Renal pelvis (tissue), 12 donors: ENCODE data around the gene MATN4. TPM values are rescaled to one million over a fixed set of nuclear protein-coding genes. Genes with fewer than 3 reads are reported as not detected.
A peak's percentile ranks its signal among the peaks of the same experiment; 100 is the strongest.
"Not testable (repeated sequence)": the region's sequence is repeated elsewhere in the genome, so short reads cannot be mapped to it uniquely, and the experiment has no call there.

Experiments
- DNase-seq: peaks from one replicate; pipeline ENCODE4 v3.0.0-alpha.2; 2013
- long read RNA-seq, 16 experiments: transcript quantifications; one replicate each; lab custom pipeline, GENCODE V29; 2026
- polyA plus RNA-seq, 3 donors: library from polyadenylated mRNA; unstranded; fragments of 120-200 nt; gene quantifications; one replicate each; pipeline ENCODE4 v1.2.1, GENCODE V29; 2013; ENCODE audit not compliant: insufficient read length in 3 of 3

The MATN4 gene
- under 1 TPM; 0.21 to 0.43 (median 0.34) TPM for polyA plus RNA-seq
- long read RNA-seq, donor 1: 0 reads
- long read RNA-seq, donor 2, partial matches to known transcripts: 0 of 1 reads
- long read RNA-seq, donor 2, other reads (novel, unspliced or antisense): 0 of 1 reads
- long read RNA-seq, donor 3: 0 reads
- long read RNA-seq, donor 4: 0 reads
- long read RNA-seq, donor 5: 0 reads
- long read RNA-seq, donor 6: 0 reads
- long read RNA-seq, donor 7: 0 reads
- long read RNA-seq, donor 8: 0 reads
- long read RNA-seq, donor 9: 0 reads
- long read RNA-seq, donor 10: 0 reads
- long read RNA-seq, donor 11: 0 reads
- long read RNA-seq, donor 12: 0 reads
- long read RNA-seq, donor 13: 0 reads
- long read RNA-seq, donor 14: 0 reads
- long read RNA-seq, donor 15: 0 reads
- long read RNA-seq, donor 16: 0 reads

DNA sequence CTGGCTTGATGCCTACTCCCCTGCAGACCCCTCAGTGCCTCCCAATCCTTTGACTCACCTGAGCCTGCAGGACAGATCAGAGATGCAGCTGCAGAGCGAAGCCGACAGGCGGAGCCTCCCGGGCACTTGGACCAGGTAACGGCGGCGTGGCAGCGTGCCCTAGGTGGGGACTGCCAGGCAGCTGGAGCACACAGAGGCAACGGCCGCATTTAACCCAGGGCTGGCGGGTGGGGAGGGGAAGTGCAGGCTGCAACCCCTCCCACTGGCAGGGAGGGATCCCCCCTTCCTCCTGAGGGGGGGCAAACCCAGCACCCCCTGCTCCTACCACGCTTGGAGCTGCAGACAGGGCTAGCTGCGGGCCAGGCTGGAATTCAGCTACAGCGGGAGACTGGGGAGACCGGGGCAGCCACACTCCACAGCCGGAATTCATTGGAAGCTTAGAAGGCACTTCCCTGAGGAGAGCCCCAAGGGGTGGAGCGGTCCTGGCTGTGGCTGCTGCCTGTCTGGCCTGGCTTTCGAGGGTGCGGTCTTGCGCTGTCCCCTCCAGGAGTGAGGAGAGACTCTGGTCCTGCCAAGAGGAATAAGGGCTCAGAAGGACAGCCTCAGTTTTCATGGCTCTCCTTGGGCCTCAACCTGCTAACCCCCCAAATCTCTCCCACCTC is at the start of gene MATN4:
Gene MATN4 (minus strand): TSS at position 183 of the 662 bp plus-strand sequence. CDS start 2,717 bp downstream, outside the sequence.
- no peak for DNase-seq

GRCh38 chr20:45355209-45356084 is 47.3 kb upstream of the MATN4 start:
- DNase-seq: no peak

- DNase-seq: no peak
Measured at GRCh38 chr20:45354423-45355208, 46.5 kb upstream of the MATN4 start.

GRCh38 chr20:45353746-45354145 is 45.6 kb upstream of the MATN4 start:
- no peak for DNase-seq

DNA sequence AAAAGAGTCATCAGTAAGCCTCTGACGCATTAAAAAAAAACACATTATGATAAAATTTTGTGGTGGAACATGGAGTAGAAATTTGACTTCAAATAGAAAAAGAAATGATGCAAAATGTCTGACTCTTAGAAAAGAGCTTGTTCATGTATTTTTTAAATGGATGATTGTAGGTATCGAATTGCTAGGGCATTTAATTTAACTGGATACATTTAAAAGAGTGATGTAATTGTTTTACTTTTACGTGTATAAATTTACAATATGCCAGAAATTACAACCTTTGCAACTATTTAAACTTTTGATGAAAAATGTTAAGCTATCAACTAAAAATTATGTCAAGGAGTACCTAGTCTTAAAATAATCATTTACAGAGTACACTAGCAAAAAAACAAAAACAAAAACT is 44.6 kb upstream of the MATN4 start:
- DNase-seq: no peak

DNA sequence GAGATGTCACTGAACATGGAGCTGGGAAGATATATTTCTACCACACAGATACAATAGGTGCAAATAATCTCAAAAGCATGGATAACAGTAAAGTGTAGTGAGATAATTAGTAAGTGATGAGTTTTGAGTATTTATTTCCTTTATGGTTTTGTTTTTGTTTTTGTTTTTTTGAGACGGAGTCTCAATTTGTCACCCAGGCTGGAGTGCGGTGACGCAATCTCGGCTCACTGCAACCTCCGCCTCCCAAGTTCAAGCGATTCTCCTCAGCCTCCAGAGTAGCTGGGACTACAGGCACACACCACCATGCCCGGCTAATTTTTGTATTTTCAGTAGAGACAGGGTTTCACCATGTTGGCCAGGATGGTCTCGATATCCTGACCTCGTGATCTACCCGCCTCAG is 42.7 kb upstream of the MATN4 start:
- not testable (repeated sequence) for DNase-seq

GRCh38 chr20:45350217-45350616 is 42.1 kb upstream of the MATN4 start:
- no peak for DNase-seq

DNA sequence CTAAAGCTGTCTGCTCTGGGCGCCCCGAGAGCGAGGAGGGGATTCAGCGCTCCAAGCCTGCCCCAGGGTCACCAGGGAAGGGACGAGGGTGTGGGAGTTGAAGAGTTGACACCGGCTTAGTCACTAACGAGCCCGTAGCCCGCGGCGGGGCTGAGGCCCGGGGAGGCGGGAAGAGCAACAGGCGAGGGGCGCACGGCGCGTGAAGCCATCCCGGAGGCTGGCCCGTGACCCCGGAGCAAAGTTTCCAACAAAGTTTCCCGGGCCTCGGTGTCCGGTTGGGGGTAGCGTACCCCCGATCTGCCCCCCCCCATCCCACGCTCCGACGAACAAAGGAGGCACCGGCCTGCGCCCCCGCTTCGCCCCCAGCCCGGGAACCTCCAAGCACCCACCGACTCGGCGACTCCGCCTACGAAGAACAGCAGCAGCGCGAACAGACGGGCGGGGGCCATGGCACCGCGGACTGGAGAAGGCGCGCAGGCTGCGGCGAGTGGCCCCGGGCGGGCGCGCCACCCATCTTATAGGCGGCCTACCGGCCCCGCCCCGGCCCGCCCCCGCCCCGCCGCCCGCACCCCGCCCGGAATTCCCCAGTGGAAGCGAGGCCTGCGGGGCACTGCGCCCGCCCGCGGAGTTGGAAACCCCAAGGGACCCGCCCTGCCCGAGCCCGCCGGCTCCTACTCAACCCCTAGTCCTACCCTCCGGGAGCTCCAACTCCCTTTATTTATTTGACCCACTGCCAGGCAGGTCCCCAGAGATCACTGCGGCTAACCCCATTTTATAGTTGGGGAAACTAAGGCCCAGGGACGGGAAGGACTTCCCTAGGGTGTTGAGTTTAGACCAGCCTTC is 40.1 kb upstream of the MATN4 start, which contains the start of gene SDC4:
Gene SDC4 (minus strand): TSS at position 489 of the 843 bp plus-strand sequence. CDS start 40 bp downstream, at position 449.
- DNase-seq: no peak

GRCh38 chr20:45347297-45347935 is 39.3 kb upstream of the MATN4 start:
- DNase-seq: no peak

GRCh38 chr20:45346851-45347250 is 38.8 kb upstream of the MATN4 start:
- no peak for DNase-seq

GRCh38 chr20:45346291-45346718 is 38.2 kb upstream of the MATN4 start:
- DNase-seq: no peak

GRCh38 chr20:45345104-45345936 is 37.2 kb upstream of the MATN4 start:
- no peak for DNase-seq

- DNase-seq: no peak
Measured at GRCh38 chr20:45344168-45344860, 36.2 kb upstream of the MATN4 start.

- DNase-seq: no peak
Measured at GRCh38 chr20:45343532-45344167, 35.6 kb upstream of the MATN4 start.

GRCh38 chr20:45342855-45343531 is 34.9 kb upstream of the MATN4 start:
- no peak for DNase-seq

GRCh38 chr20:45341939-45342854 is 34.1 kb upstream of the MATN4 start:
- peak; percentile 58 for DNase-seq
